Measurements from ENCODE around the gene DISC1. TPM values are rescaled to one million over a fixed set of nuclear protein-coding genes. Genes with fewer than 3 reads are reported as not detected.

The DISC1 gene
- total RNA-seq, 2 experiments from 2014 or later = 19.8 to 20.0 TPM

- H3K27ac Mint-ChIP-seq = no peak overlapping the region
These were observed 229.8 kb downstream of the DISC1 start for GRCh38 chr1:231856426-231856825.

GRCh38 chr1:231856894-231857293, 230.3 kb downstream of the DISC1 start:
- CTCF ChIA-PET = no interaction called here
- intact Hi-C loops (cut with DNase I, micrococcal nuclease) = no loop called here
- Mint-ChIP-seq H3K9me3 (no peaks in the 10 kb centered on the region), H3K4me1 (ENCODE audit: low read depth) (peaks cover 17% of the 10 kb centered on the region), H3K36me3 (ENCODE audit: low read depth) (no peaks in the 10 kb centered on the region), H3K4me3 (no peak overlapping the region), H3K27ac (no peak overlapping the region), H3K27me3 (no peaks in the 10 kb centered on the region)
- no peaks in the 10 kb centered on the region for H3K4me1 ChIP-seq (ENCODE audit: insufficient read depth, low read length)
- no peak for TF ChIP-seq CTCF (IDR thresholded peaks at IDR 0.05)
- ATAC-seq (ENCODE audit: poor library complexity) = no peak
- H3K36me3 ChIP-seq (ENCODE audit: insufficient read depth, low read length) = no peaks in the 10 kb centered on the region
- POLR2A ChIA-PET = no interaction called here
- H3K27ac ChIP-seq (ENCODE audit: low read depth in 1 of 2, low read length in 2 of 2) = no peak overlapping the region
- no peak for DNase-seq
- H3K27me3 ChIP-seq (ENCODE audit: control insufficient read depth in 1 of 2, insufficient read depth in 2 of 2, low read length in 2 of 2) = no peaks in the 10 kb centered on the region
- no peak overlapping the region for H3K4me3 ChIP-seq (ENCODE audit: low read length)
- no peaks in the 10 kb centered on the region for H3K9me3 ChIP-seq (ENCODE audit: control insufficient read depth in 1 of 2, insufficient read depth in 1 of 2, low read length in 2 of 2)

More at GRCh38 chr1:231856426-231856825, 229.8 kb downstream of the DISC1 start:
- H3K9me3 Mint-ChIP-seq = no peaks in the 10 kb centered on the region
- no peaks in the 10 kb centered on the region for H3K36me3 Mint-ChIP-seq (ENCODE audit: low read depth)
- ATAC-seq (ENCODE audit: poor library complexity) = no peak
- no peak overlapping the region for H3K27ac ChIP-seq (ENCODE audit: low read depth in 1 of 2, low read length in 2 of 2)
- ChIA-PET POLR2A (no interaction called here), CTCF (no interaction called here)
- H3K4me1 Mint-ChIP-seq (ENCODE audit: low read depth) = peaks cover 13% of the 10 kb centered on the region
- H3K4me1 ChIP-seq (ENCODE audit: insufficient read depth, low read length) = no peaks in the 10 kb centered on the region
- H3K9me3 ChIP-seq (ENCODE audit: control insufficient read depth in 1 of 2, insufficient read depth in 1 of 2, low read length in 2 of 2) = no peaks in the 10 kb centered on the region
- intact Hi-C loops (cut with DNase I, micrococcal nuclease) = no loop called here
- no peaks in the 10 kb centered on the region for H3K27me3 Mint-ChIP-seq
- DNase-seq = no peak
- no peak for TF ChIP-seq CTCF (IDR thresholded peaks at IDR 0.05)
- H3K27me3 ChIP-seq (ENCODE audit: control insufficient read depth in 1 of 2, insufficient read depth in 2 of 2, low read length in 2 of 2) = no peaks in the 10 kb centered on the region
- H3K4me3 ChIP-seq (ENCODE audit: low read length) = no peak overlapping the region
- no peaks in the 10 kb centered on the region for H3K36me3 ChIP-seq (ENCODE audit: insufficient read depth, low read length)
- H3K4me3 Mint-ChIP-seq = no peak overlapping the region

- DNase-seq (no peak), ATAC-seq (ENCODE audit: poor library complexity) (no peak)
- no peaks in the 10 kb centered on the region for H3K27me3 ChIP-seq (ENCODE audit: control insufficient read depth in 1 of 2, insufficient read depth in 2 of 2, low read length in 2 of 2)
- H3K36me3 ChIP-seq (ENCODE audit: insufficient read depth, low read length) = no peaks in the 10 kb centered on the region
- no peaks in the 10 kb centered on the region for H3K9me3 ChIP-seq (ENCODE audit: control insufficient read depth in 1 of 2, insufficient read depth in 1 of 2, low read length in 2 of 2)
- no peak overlapping the region for H3K27ac Mint-ChIP-seq
- H3K4me3 ChIP-seq (ENCODE audit: low read length) = no peak overlapping the region
- H3K4me1 Mint-ChIP-seq (ENCODE audit: low read depth) = peaks cover 19% of the 10 kb centered on the region
- intact Hi-C loops (cut with DNase I, micrococcal nuclease) = no loop called here
- CTCF ChIA-PET = no interaction called here
- no peaks in the 10 kb centered on the region for H3K9me3 Mint-ChIP-seq
- H3K36me3 Mint-ChIP-seq (ENCODE audit: low read depth) = no peaks in the 10 kb centered on the region
- H3K27ac ChIP-seq (ENCODE audit: low read depth in 1 of 2, low read length in 2 of 2) = no peak overlapping the region
- H3K27me3 Mint-ChIP-seq = no peaks in the 10 kb centered on the region
- POLR2A ChIA-PET = no interaction called here
- no peaks in the 10 kb centered on the region for H3K4me1 ChIP-seq (ENCODE audit: insufficient read depth, low read length)
- TF ChIP-seq CTCF (IDR thresholded peaks at IDR 0.05) = no peak
- H3K4me3 Mint-ChIP-seq = no peak overlapping the region
These were observed 231.1 kb downstream of the DISC1 start for GRCh38 chr1:231857609-231858135.

Data from CD4-positive, alpha-beta T cell (primary cell).